IMR-90 (cell line): ENCODE results near the gene ANKRD33B. TPM values are rescaled to one million over a fixed set of nuclear protein-coding genes. Genes with fewer than 3 reads are reported as not detected.

Experiments used
- ATAC-seq: fragments of 200-7000 bp; cut with Tn5 transposase; 2 replicates; pipeline ENCODE4 v1.9.1; 2020; ENCODE audit warnings: low read depth, mild to moderate bottlenecking, moderate library complexity
- BruUV-seq: library from RNA; stranded (reverse); fragments of 400-500 nt; replicated peaks from 2 replicates; lab custom pipeline; 2021; lab: Mats Ljungman, UMichigan
- CTCF ChIA-PET: fragments of 300-600 bp; formaldehyde crosslinking; extraction: SDS; loops from one replicate; lab custom pipeline; 2021; ENCODE audit warnings: antibody characterized with exemption; lab: Yijun Ruan, JAX
- POLR2A ChIA-PET: fragments of 300-600 bp; sonication (Branson Sonifier 250); formaldehyde crosslinking; loops from one replicate; lab custom pipeline; 2022; ENCODE audit warnings: antibody characterized with exemption; ENCODE audit not compliant: unreplicated experiment; lab: Charles Lee
- DNase-seq: peaks from one replicate; pipeline ENCODE4 v3.0.0; 2013
- H2AFZ ChIP-seq: replicated peaks from 2 replicates; pipeline ENCODE3; 2013; ENCODE audit warnings: low read length, mild to moderate bottlenecking; ENCODE audit not compliant: poor library complexity
- H2AK5ac ChIP-seq: 2 replicates; pipeline ENCODE4 v1.6.1; 2013; ENCODE audit warnings: low read depth, low read length, inconsistent platforms
- H2AK9ac ChIP-seq: replicated peaks from 2 replicates; pipeline ENCODE3; 2013; ENCODE audit warnings: mild to moderate bottlenecking, low read depth, low read length, moderate library complexity; ENCODE audit not compliant: poor library complexity
- H2BK120ac ChIP-seq: 2 replicates; pipeline ENCODE4 v1.6.1; 2013; ENCODE audit warnings: low read depth, low read length, inconsistent platforms
- H2BK15ac ChIP-seq: 3 replicates; pipeline ENCODE4 v1.6.1; 2013; ENCODE audit warnings: low read depth, low read length, inconsistent platforms
- H2BK20ac ChIP-seq: 2 replicates; pipeline ENCODE4 v1.6.1; 2013; ENCODE audit warnings: low read depth, mild to moderate bottlenecking, inconsistent platforms, low read length, moderate library complexity
- H2BK5ac ChIP-seq: 2 replicates; pipeline ENCODE4 v1.6.1; 2013; ENCODE audit warnings: mild to moderate bottlenecking, low read depth, low read length, inconsistent platforms; ENCODE audit not compliant: poor library complexity, severe bottlenecking
- H3K14ac ChIP-seq: replicated peaks from 2 replicates; pipeline ENCODE4 v1.6.1; 2013; ENCODE audit warnings: low read depth, low read length, inconsistent platforms
- H3K18ac ChIP-seq: 2 replicates; pipeline ENCODE4 v1.6.1; 2013; ENCODE audit warnings: low read depth, low read length, control low read depth
- H3K23ac ChIP-seq: 2 replicates; pipeline ENCODE4 v1.6.1; 2013; ENCODE audit warnings: low read depth, low read length, inconsistent platforms
- H3K27ac ChIP-seq: 2 replicates; pipeline ENCODE4 v1.5.1; 2013; ENCODE audit warnings: mild to moderate bottlenecking, control low read depth, low read length; ENCODE audit not compliant: insufficient read depth
- H3K27me3 ChIP-seq: 2 replicates; pipeline ENCODE4 v1.6.1; 2013; ENCODE audit warnings: low read length; ENCODE audit not compliant: control insufficient read depth, insufficient read depth
- H3K36me3 ChIP-seq: 2 replicates; pipeline ENCODE4 v1.6.1; 2013; ENCODE audit warnings: low read length, mixed read lengths; ENCODE audit not compliant: control insufficient read depth, insufficient read depth
- H3K4ac ChIP-seq: 2 replicates; pipeline ENCODE4 v1.6.1; 2013; ENCODE audit warnings: low read depth, low read length, inconsistent platforms
- H3K4me1 ChIP-seq: 2 replicates; pipeline ENCODE4 v1.6.1; 2013; ENCODE audit warnings: low read length, mixed read lengths; ENCODE audit not compliant: control insufficient read depth, insufficient read depth
- H3K4me2 ChIP-seq: 2 replicates; pipeline ENCODE4 v1.6.1; 2013; ENCODE audit warnings: low read depth, mild to moderate bottlenecking, control low read depth, low read length, moderate library complexity
- H3K4me3 ChIP-seq: 2 replicates; pipeline ENCODE4 v1.5.1; 2013; ENCODE audit warnings: low read depth, mild to moderate bottlenecking, control low read depth, low read length, moderate library complexity; ENCODE audit not compliant: insufficient read depth
- H3K56ac ChIP-seq: 2 replicates; pipeline ENCODE4 v1.6.1; 2013; ENCODE audit warnings: low read length, inconsistent platforms; ENCODE audit not compliant: insufficient read depth; ENCODE audit errors: extremely low read depth
- H3K79me1 ChIP-seq, 2 experiments: 2 replicates each; pipeline ENCODE4 v1.6.1; 2013; ENCODE audit warnings: low read length in 2 of 2, inconsistent platforms in 1 of 2, low read depth in 1 of 2
- H3K9ac ChIP-seq: 2 replicates; pipeline ENCODE4 v1.6.1; 2013; ENCODE audit warnings: low read depth, low read length, control low read depth
- H3K9me1 ChIP-seq: 2 replicates; pipeline ENCODE4 v1.6.1; 2013; ENCODE audit warnings: low read length, inconsistent platforms; ENCODE audit not compliant: insufficient read depth
- H3K9me3 ChIP-seq: 2 replicates; pipeline ENCODE4 v1.6.1; 2013; ENCODE audit warnings: low read length; ENCODE audit not compliant: control insufficient read depth, insufficient read depth
- H4K20me1 ChIP-seq: 2 replicates; pipeline ENCODE4 v1.6.1; 2013; ENCODE audit warnings: low read length, inconsistent platforms; ENCODE audit not compliant: insufficient read depth
- H4K5ac ChIP-seq: 2 replicates; pipeline ENCODE4 v1.6.1; 2013; ENCODE audit warnings: mild to moderate bottlenecking, low read depth, low read length, control low read depth
- H4K8ac ChIP-seq, 2 experiments: 2 replicates each; pipeline ENCODE4 v1.6.1; 2013; ENCODE audit warnings: low read depth in 2 of 2, low read length in 2 of 2, control low read depth in 1 of 2, inconsistent platforms in 1 of 2
- H4K91ac ChIP-seq: 2 replicates; pipeline ENCODE4 v1.6.1; 2013; ENCODE audit warnings: low read depth, low read length, inconsistent platforms; ENCODE audit not compliant: insufficient read depth
- CEBPB ChIP-seq: IDR thresholded peaks from 2 replicates; pipeline ENCODE4 v1.6.1; 2012; ENCODE audit warnings: low read depth, low read length, improper control_type of control experiment
- RFX5 ChIP-seq: IDR thresholded peaks from 2 replicates; pipeline ENCODE4 v1.8.0; 2012; ENCODE audit warnings: low read depth, mild to moderate bottlenecking, low read length, moderate library complexity
- WGBS, 2 experiments: methylation state at CpG; one replicate each; pipeline versions ENCODE4 v1.1.5 to v1.1.7; 2013; ENCODE audit warnings: missing lambda C conversion rate in 2 of 2; ENCODE audit not compliant: insufficient read length in 1 of 2; ENCODE audit errors: extremely low coverage in 2 of 2; 5-methylcytosine and 5-hydroxymethylcytosine counted together
- dilution Hi-C: fragments of 300-500 bp; cut with HindIII; formaldehyde crosslinking; loops from one replicate; pipeline ENCODE4 v1.14.3; 2018; ENCODE audit warnings: low sequenced_read_pairs; ENCODE audit not compliant: unreplicated experiment
- in situ Hi-C: fragments of 300-500 bp; cut with MboI; formaldehyde crosslinking; loops from 3 replicates; pipeline ENCODE4 v1.14.3; 2019; ENCODE audit warnings: low sequenced_read_pairs, inconsistent platforms, mixed read lengths
- intact Hi-C: fragments of 100-400 bp; cut with micrococcal nuclease; formaldehyde crosslinking; loops from 2 replicates; pipeline ENCODE4 v1.10.0; 2022
- polyA plus RNA-seq, 3 experiments: library from polyadenylated mRNA; depleted of rRNA; stranded (reverse); fragments of >200 nt; gene quantifications; 2 replicates each; pipeline ENCODE4 v1.2.3, GENCODE V29; 2012; ENCODE audit warnings: low replicate concordance in 1 of 3
- total RNA-seq: library from RNA; depleted of rRNA; stranded (reverse); fragments of >200 nt; gene quantifications from 2 replicates; pipeline ENCODE4 v1.2.3, GENCODE V29; 2012

Gene ANKRD33B
- total and polyA plus RNA-seq, 2 of the 4 experiments (the other 2 are of a cell fraction), result 2.5 to 3.3 TPM

DNA sequence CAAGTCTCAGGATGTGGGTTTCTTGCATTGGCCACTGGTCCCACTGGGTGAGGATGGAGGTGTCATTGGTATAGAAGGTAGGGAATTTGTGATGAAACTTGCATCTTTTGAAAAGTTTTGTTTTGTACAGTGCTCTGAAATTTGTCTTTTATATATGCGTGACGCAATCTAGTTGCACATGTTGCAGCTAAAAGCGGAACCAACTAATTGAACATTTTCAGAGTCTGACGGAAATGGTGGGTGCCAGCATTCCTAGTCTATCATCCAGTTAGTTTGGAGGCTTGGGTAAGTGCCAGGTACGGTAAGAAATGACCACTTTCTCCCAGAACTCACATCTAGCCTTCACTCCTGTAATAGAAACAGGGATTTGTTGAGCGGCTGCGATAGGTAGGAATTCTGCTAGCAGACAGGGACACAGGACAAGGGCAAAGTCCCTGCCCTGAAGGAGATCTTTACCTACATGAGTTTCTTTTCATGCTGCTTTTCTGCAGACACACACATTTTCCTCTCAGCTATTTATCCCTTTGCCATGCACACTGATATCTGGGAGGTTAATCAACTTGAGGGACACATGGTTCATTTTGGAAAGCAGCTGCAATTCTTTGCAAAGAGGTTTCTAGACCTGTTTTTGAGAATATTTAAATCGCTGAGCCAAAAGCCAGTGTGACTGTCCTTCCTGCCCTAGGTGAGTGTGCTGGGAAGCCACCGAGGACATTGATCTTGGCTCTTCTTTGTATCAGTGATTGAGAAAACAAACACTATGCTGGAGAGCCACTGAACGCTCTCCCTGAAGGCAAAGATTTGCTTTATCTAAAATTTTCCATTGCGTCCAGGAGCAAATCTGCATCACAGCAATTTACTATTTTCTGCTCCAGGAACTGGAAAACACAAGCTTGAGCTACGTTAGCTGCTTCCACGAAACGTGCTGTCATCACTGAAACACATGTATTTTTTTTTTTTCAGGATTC is 107.5 kb downstream of the ANKRD33B start:
- Histone ChIP-seq H4K20me1 (no peaks in the 10 kb centered on the region), H3K14ac (no peak overlapping the region), H3K4me1 (no peaks in the 10 kb centered on the region), H3K27me3 (peaks cover 2% of the 10 kb centered on the region), H4K8ac (no peak overlapping the region), H3K36me3 (no peaks in the 10 kb centered on the region), H2BK5ac (no peak overlapping the region), H3K18ac (no peak overlapping the region), H3K23ac (no peak overlapping the region), H3K27ac (no peak overlapping the region), H3K9me3 (peaks cover 7% of the 10 kb centered on the region), H4K91ac (no peak overlapping the region), H3K4ac (no peak overlapping the region), H2BK15ac (no peak overlapping the region), H3K79me1 (no peaks in the 10 kb centered on the region), H3K56ac (no peak overlapping the region), H3K9me1 (0 out of 2 replicates have a peak, but pooled peaks cover 3% of the 10 kb centered on the region), H2AK9ac (no peak overlapping the region), H3K9ac (no peak overlapping the region), H2AFZ (no peak overlapping the region), H4K5ac (no peak overlapping the region), H2BK20ac (no peak overlapping the region), H2AK5ac (no peak overlapping the region), H3K4me2 (no peak overlapping the region), H3K4me3 (no peak overlapping the region), H2BK120ac (no peak overlapping the region)
- BruUV-seq, result no TSS peak
- DNase-seq, result no peak
- intact Hi-C loops (no loop called here), dilution Hi-C loops (no loop called here), in situ Hi-C loops (no loop called here)
- no peak for ATAC-seq
- ChIA-PET POLR2A (interaction anchor here (0.6 kb wide), 1 partner anchor 427 kb away, joined by 6 read pairs; no protein-coding TSS in a partner anchor), CTCF (interaction anchor here (1.0 kb wide), 1 partner anchor 8 kb away, joined by 3 read pairs; no protein-coding TSS in a partner anchor)
- WGBS, 2 experiments, result 55% methylated on average over 4 of the region's 14 CpGs; no CpG with 5 or more reads in 1 of the 2 experiments
- TF ChIP-seq CEBPB, result peak; percentile 49
- TF ChIP-seq RFX5, result no peak
